Gastrocnemius medialis (tissue), 4 donors: ENCODE results near the gene MAN1A2. TPM values are rescaled to one million over a fixed set of nuclear protein-coding genes. Genes with fewer than 3 reads are reported as not detected.

ENCODE experiments used
- ATAC-seq, 2 donors: fragments of 150-250 bp; one replicate each; pipeline ENCODE4 v1.9.1; 2016
- DNase-seq, 2 donors: peaks; one replicate each; pipeline ENCODE4 v3.0.0-alpha.2; 2019
- H3K27ac ChIP-seq, 4 donors: fragments of 200-600 bp; sonication (generic); 1 replicate in 1 of 4; 2 replicates in 3 of 4; pipeline ENCODE4 v1.5.1; 2016 to 2018; ENCODE audit warnings: mild to moderate bottlenecking in 2 of 4, moderate library complexity in 1 of 4
- H3K27me3 ChIP-seq, 3 donors: fragments of 200-600 bp; sonication (generic) in 2 of 3; 1 replicate in 1 of 3; 2 replicates in 2 of 3; pipeline versions ENCODE4 v1.5.1 to v1.6.0; 2016 to 2019; ENCODE audit warnings: mild to moderate bottlenecking in 1 of 3, moderate library complexity in 1 of 3
- H3K36me3 ChIP-seq, 2 donors: fragments of 200-600 bp; sonication (generic) in 1 of 2; one replicate each; pipeline ENCODE4 v1.5.1; 2017 to 2018
- H3K4me1 ChIP-seq, 2 donors: fragments of 200-600 bp; sonication (generic) in 1 of 2; one replicate each; pipeline ENCODE4 v1.5.1; 2016 to 2017; ENCODE audit warnings: mild to moderate bottlenecking in 2 of 2
- H3K4me3 ChIP-seq, 4 donors: fragments of 200-600 bp; sonication (generic) in 3 of 4; 1 replicate in 1 of 4; 2 replicates in 3 of 4; pipeline ENCODE4 v1.5.1; 2016 to 2019; ENCODE audit warnings: mild to moderate bottlenecking in 2 of 4
- H3K9me3 ChIP-seq, 3 donors: fragments of 200-600 bp; sonication (generic) in 2 of 3; 1 replicate in 1 of 3; 2 replicates in 2 of 3; pipeline ENCODE4 v1.5.1; 2016 to 2019
- CTCF ChIP-seq, 5 experiments: fragments of 450-650 bp in 3 of 5; fragments of 200-600 bp in 2 of 5; sonication (generic) in 2 of 5; IDR thresholded peaks in 4 of 5; conservative IDR thresholded peaks in 1 of 5; 1 replicate in 4 of 5; 2 replicates in 1 of 5; pipeline ENCODE4 v1.5.1; 2016 to 2019; ENCODE audit warnings: antibody characterized with exemption in 5 of 5, mild to moderate bottlenecking in 3 of 5, moderate library complexity in 3 of 5
- POLR2A ChIP-seq, 2 donors: fragments of 450-650 bp; IDR thresholded peaks; one replicate each; pipeline ENCODE4 v1.6.1; 2017; ENCODE audit warnings: antibody characterized with exemption in 2 of 2, mild to moderate bottlenecking in 2 of 2, moderate library complexity in 2 of 2
- in situ Hi-C, 4 donors: fragments of 200-750 bp; cut with MboI; loops; one replicate each; pipeline versions ENCODE4 v1.15.0 to v1.8.0; 2017; ENCODE audit warnings: low sequenced_read_pairs in 4 of 4
- intact Hi-C: fragments of 100-400 bp; cut with DNase I; formaldehyde crosslinking; loops from one replicate; pipeline ENCODE4 v1.15.1; 2023; ENCODE audit warnings: low total_unique reads
- total RNA-seq, 4 donors: library from RNA; depleted of rRNA; stranded (reverse); fragments of >200 nt; gene quantifications; one replicate each; pipeline versions ENCODE4 v1.1.0 to v1.2.3, GENCODE V29; 2016

The MAN1A2 gene
- total RNA-seq, 4 donors from 2014 or later, result 14.9 to 37.0 (median 28.3) TPM

GRCh38 chr1:117569856-117570255 lies 202.6 kb downstream of the MAN1A2 start:
- TF ChIP-seq CTCF (IDR thresholded peaks at IDR 0.05 in 4 of 5, conservative IDR thresholded peaks at IDR 0.05 in 1 of 5) (no peak), POLR2A (IDR thresholded peaks at IDR 0.05) (no peak)
- Histone ChIP-seq H3K27ac (no peak overlapping the region), H3K36me3 (no peaks in the 10 kb centered on the region), H3K27me3 (no peaks in the 10 kb centered on the region), H3K4me1 (no peaks in the 10 kb centered on the region), H3K9me3 (no peaks in the 10 kb centered on the region), H3K4me3 (no peak overlapping the region)
- in situ Hi-C loops (no loop called here), intact Hi-C loops (no loop called here)
- DNase-seq (no peak), ATAC-seq (no peak)

GRCh38 chr1:117570988-117571409 lies 203.8 kb downstream of the MAN1A2 start:
- Histone ChIP-seq H3K27ac (no peak overlapping the region), H3K4me1 (no peaks in the 10 kb centered on the region), H3K9me3 (no peaks in the 10 kb centered on the region), H3K27me3 (no peaks in the 10 kb centered on the region), H3K4me3 (no peak overlapping the region), H3K36me3 (no peaks in the 10 kb centered on the region)
- DNase-seq (no peak), ATAC-seq (no peak)
- in situ Hi-C loops, result no loop called here
- intact Hi-C loops, result no loop called here
- TF ChIP-seq POLR2A (IDR thresholded peaks at IDR 0.05), result no peak
- TF ChIP-seq CTCF (IDR thresholded peaks at IDR 0.05 in 4 of 5, conservative IDR thresholded peaks at IDR 0.05 in 1 of 5), result no peak

GRCh38 chr1:117571496-117571895 lies 204.2 kb downstream of the MAN1A2 start:
- TF ChIP-seq CTCF (IDR thresholded peaks at IDR 0.05 in 4 of 5, conservative IDR thresholded peaks at IDR 0.05 in 1 of 5) (no peak), POLR2A (IDR thresholded peaks at IDR 0.05) (no peak)
- Histone ChIP-seq H3K4me1 (no peaks in the 10 kb centered on the region), H3K27me3 (no peaks in the 10 kb centered on the region), H3K4me3 (no peak overlapping the region), H3K9me3 (no peaks in the 10 kb centered on the region), H3K27ac (no peak overlapping the region), H3K36me3 (no peaks in the 10 kb centered on the region)
- DNase-seq (peak in 1 of 2 donors; percentile 1), ATAC-seq (no peak)
- intact Hi-C loops (no loop called here), in situ Hi-C loops (no loop called here)

- Histone ChIP-seq H3K9me3 (no peaks in the 10 kb centered on the region), H3K4me1 (no peaks in the 10 kb centered on the region), H3K27me3 (no peaks in the 10 kb centered on the region), H3K36me3 (no peaks in the 10 kb centered on the region), H3K4me3 (no peak overlapping the region), H3K27ac (no peak overlapping the region)
- in situ Hi-C loops (no loop called here), intact Hi-C loops (no loop called here)
- no peak for TF ChIP-seq POLR2A (IDR thresholded peaks at IDR 0.05)
- DNase-seq (peak in 1 of 2 donors; percentile 11), ATAC-seq (no peak)
These were observed 205.3 kb downstream of the MAN1A2 start for GRCh38 chr1:117572546-117572945.

- DNase-seq (peak in 1 of 2 donors; percentile 3), ATAC-seq (no peak)
- Histone ChIP-seq H3K4me1 (no peaks in the 10 kb centered on the region), H3K9me3 (no peaks in the 10 kb centered on the region), H3K27me3 (no peaks in the 10 kb centered on the region), H3K4me3 (no peak overlapping the region), H3K27ac (no peak overlapping the region), H3K36me3 (no peaks in the 10 kb centered on the region)
- intact Hi-C loops, result no loop called here
- in situ Hi-C loops, result no loop called here
- TF ChIP-seq CTCF (IDR thresholded peaks at IDR 0.05 in 4 of 5, conservative IDR thresholded peaks at IDR 0.05 in 1 of 5), result no peak
- no peak for TF ChIP-seq POLR2A (IDR thresholded peaks at IDR 0.05)
These were observed 206.3 kb downstream of the MAN1A2 start for GRCh38 chr1:117573386-117574023.
